GM23248 (cell line): ENCODE data around the gene GOLGA8J.
"Not testable (repeated sequence)": the region's sequence is repeated elsewhere in the genome, so short reads cannot be mapped to it uniquely, and the experiment has no call there.

Experiments
- EZH2 ChIP-seq: fragments of 200-600 bp; sonication (generic); IDR thresholded peaks from 2 replicates; pipeline ENCODE4 v1.6.1; 2018; ENCODE audit warnings: antibody characterized with exemption, mild to moderate bottlenecking; ENCODE audit not compliant: insufficient read depth, poor library complexity, severe bottlenecking
- EZH2phosphoT487 ChIP-seq: fragments of 200-600 bp; sonication (generic); IDR thresholded peaks from 2 replicates; pipeline ENCODE4 v1.6.1; 2018; ENCODE audit warnings: antibody characterized with exemption, moderate library complexity, mild to moderate bottlenecking, low read depth; ENCODE audit not compliant: insufficient read depth

- TF ChIP-seq EZH2, EZH2phosphoT487: not testable (repeated sequence)
Observed at GRCh38 chr15:30110591-30110990, 27.8 kb downstream of the GOLGA8J start.
